IMR-90 (cell line): Measurements from ENCODE around the gene NSF.

Experiments used
- CEBPB ChIP-seq: IDR thresholded peaks from 2 replicates; pipeline ENCODE4 v1.6.1; 2012; ENCODE audit warnings: low read depth, low read length, improper control_type of control experiment
- CTCF ChIP-seq: conservative IDR thresholded peaks from 2 replicates; pipeline ENCODE4 v1.5.1; 2012; ENCODE audit warnings: mild to moderate bottlenecking, low read depth, low read length, improper control_type of control experiment
- ELK1 ChIP-seq: fragments of 150-350 bp; IDR thresholded peaks from 2 replicates; pipeline ENCODE4 v1.6.1; 2016; ENCODE audit warnings: low read depth, mild to moderate bottlenecking, low read length, moderate library complexity, borderline replicate concordance
- FOS ChIP-seq: fragments of 150-350 bp; IDR thresholded peaks from 2 replicates; pipeline ENCODE4 v1.6.1; 2016; ENCODE audit warnings: low read depth, low read length
- MAFK ChIP-seq: IDR thresholded peaks from 2 replicates; pipeline ENCODE4 v1.6.1; 2012; ENCODE audit warnings: low read depth, low read length, improper control_type of control experiment
- MXI1 ChIP-seq: IDR thresholded peaks from 2 replicates; pipeline ENCODE4 v1.6.1; 2012; ENCODE audit warnings: low read depth, mild to moderate bottlenecking, low read length, moderate library complexity, borderline replicate concordance
- NFE2L2 ChIP-seq: fragments of 150-350 bp; IDR thresholded peaks from 2 replicates; pipeline ENCODE4 v1.6.1; 2016; ENCODE audit warnings: low read depth, mild to moderate bottlenecking, low read length
- POLR2A ChIP-seq: IDR thresholded peaks from 2 replicates; pipeline ENCODE4 v1.6.1; 2012; ENCODE audit warnings: mild to moderate bottlenecking, low read depth, low read length
- RAD21 ChIP-seq: IDR thresholded peaks from 2 replicates; pipeline ENCODE4 v1.6.1; 2012; ENCODE audit warnings: low read length, improper control_type of control experiment
- SMC3 ChIP-seq: fragments of 150-350 bp; IDR thresholded peaks from 2 replicates; pipeline ENCODE4 v1.6.1; 2016; ENCODE audit warnings: low read depth, mild to moderate bottlenecking, antibody characterized with exemption, low read length, moderate library complexity
- TF ChIP-seq, protein P1 (sequence below): fragments of 150-350 bp; IDR thresholded peaks from 2 replicates; pipeline ENCODE4 v1.6.1; 2017; ENCODE audit warnings: mild to moderate bottlenecking, antibody characterized with exemption, low read length, low read depth

GRCh38 chr17:46756081-46756735 lies 165.7 kb downstream of the NSF start:
- TF ChIP-seq CTCF (no peak), CEBPB (no peak), ELK1 (no peak), POLR2A (no peak), MXI1 (no peak), SMC3 (no peak), MAFK (no peak), FOS (no peak), NFE2L2 (no peak), RAD21 (no peak)
- TF ChIP-seq, protein P1, sequence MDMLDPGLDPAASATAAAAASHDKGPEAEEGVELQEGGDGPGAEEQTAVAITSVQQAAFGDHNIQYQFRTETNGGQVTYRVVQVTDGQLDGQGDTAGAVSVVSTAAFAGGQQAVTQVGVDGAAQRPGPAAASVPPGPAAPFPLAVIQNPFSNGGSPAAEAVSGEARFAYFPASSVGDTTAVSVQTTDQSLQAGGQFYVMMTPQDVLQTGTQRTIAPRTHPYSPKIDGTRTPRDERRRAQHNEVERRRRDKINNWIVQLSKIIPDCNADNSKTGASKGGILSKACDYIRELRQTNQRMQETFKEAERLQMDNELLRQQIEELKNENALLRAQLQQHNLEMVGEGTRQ, result no peak
